Skeletal muscle cell (primary cell): ENCODE data around the gene HYAL3.
"Not testable (repeated sequence)": the region's sequence is repeated elsewhere in the genome, so short reads cannot be mapped to it uniquely, and the experiment has no call there.

Source experiments
- DNase-seq: peaks from one replicate; pipeline ENCODE4 v3.0.0-alpha.2; 2010; ENCODE audit warnings: low read depth
- H3K4me3 ChIP-seq: 2 replicates; pipeline ENCODE4 v1.5.1; 2011; ENCODE audit warnings: low read depth, mild to moderate bottlenecking, control low read depth, low read length, moderate library complexity

HYAL3 gene

DNA sequence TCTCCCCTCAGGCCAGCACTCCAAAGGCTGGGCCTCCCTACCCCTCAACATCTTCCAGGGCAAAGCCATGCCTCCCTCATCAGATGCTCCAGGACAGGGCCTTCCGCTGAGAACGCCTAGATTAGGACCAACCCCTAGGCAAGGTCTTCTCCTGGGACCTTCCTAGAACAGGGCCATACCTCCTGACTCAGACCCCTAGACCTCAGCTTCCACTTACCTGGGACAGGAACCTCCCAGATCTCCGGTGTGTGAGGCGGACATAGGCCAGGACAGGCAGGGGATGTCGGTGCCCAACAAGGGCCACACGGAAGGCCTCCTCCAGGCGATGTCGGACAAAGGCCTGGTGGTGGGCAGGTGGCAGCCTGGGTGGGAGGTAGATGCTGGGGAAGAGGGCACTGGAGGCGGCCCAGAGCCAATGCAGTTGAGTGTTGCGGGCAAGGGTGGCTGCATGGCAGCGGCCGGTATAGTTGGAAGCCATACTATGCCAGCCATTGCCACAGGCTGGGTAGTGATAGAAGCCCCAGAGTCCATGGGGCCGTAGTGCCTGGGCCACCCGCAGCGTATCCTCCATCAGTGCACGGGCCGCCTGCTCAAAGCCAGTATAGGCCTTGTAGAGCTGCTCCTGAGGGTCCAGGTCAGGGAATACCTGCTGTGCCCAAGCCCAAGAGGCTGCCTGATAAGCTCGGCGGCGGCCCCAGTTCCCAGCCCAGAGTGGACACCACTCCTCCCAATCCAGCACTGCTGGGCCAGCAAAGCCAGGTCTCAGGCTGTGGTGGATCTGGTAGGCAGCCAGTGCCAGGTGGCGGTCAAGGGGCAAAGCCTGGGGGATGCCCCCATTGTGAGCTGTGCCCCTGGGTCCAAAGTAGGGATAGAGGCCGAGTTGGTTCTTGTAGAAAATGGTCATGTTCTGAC, 4.5 kb downstream of the HYAL3 start:
- H3K4me3 ChIP-seq: no peak overlapping the region

GRCh38 chr3:50294089-50294488, 5.1 kb downstream of the HYAL3 start:
- no peak for DNase-seq
- H3K4me3 ChIP-seq: no peak overlapping the region

More for the DNA sequence above, 4.5 kb downstream of the HYAL3 start:
- DNase-seq: no peak

DNA sequence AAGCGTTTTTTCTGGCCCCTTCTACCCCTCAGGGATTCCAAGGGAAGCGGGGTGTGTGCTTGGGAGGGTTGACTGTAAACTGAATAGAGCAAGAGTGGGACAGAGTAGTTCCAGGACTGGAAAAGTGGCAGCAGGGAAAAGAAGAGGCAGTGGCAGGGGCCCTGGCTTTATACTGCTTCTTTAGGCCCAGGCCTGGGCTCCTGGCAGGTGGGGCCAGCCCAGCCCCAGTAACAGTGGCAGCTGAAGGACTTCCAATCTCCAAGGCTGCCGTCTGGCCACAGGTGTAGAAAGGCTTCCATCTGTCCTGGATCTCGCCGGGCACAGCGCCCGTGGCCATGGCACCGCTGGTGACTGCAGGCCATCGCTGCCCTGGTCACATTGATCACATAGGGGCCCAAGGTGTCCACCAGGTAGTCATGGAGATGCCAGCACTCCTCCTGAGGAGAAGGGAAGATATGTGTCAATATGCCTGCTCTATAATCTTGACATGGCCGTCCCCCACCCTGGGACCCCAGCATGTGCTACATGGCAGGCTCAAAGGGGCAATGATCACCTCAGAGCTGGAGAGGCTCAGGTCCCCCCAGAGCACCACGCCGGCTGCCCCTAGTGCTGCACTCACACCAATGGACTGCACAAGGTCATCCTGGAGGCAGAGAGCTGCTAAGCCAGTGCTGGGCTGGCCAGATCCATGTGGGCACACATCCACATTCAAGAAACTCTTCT, 6.0 kb downstream of the HYAL3 start:
- no peak for DNase-seq
- no peak overlapping the region for H3K4me3 ChIP-seq

GRCh38 chr3:50292159-50293078, 6.8 kb downstream of the HYAL3 start, which contains the start of gene IFRD2:
Gene IFRD2, minus strand, starts transcription at chr3:50292429. Its CDS starts 155 bp downstream, at chr3:50292274.
- DNase-seq: peak; percentile 91
- peak within 1 kb of the TSS; percentile 92 for H3K4me3 ChIP-seq

DNA sequence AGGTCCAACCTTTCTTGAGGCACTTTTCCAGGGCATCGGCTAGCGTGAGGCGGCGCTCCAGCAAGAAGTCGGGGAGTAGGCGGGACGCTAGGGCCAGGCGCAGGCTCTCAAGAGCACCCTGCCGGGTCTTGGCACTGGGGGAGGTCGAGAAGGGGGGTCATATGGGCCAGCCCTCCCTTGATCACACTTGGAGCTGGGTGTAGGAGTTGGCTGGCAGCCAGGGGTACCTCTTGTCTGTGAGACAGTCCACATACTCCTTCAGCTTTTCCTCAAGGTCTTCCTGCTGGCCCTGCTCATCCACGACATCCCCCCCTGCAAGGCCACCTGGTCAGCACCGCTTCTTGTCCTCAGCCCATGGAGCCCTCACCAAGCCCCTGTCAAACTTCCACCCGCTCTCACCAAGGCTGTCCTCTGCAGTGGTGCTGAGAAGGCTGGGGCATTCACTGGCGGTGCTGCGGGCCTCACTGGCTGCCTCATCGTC, 9.0 kb downstream of the HYAL3 start:
- DNase-seq: no peak
- no peak overlapping the region for H3K4me3 ChIP-seq

- no peak overlapping the region for H3K4me3 ChIP-seq
- no peak for DNase-seq
Measured at GRCh38 chr3:50289130-50289529, 10.1 kb downstream of the HYAL3 start.

GRCh38 chr3:50288387-50289007, 10.7 kb downstream of the HYAL3 start:
- no peak overlapping the region for H3K4me3 ChIP-seq
- no peak for DNase-seq

DNA sequence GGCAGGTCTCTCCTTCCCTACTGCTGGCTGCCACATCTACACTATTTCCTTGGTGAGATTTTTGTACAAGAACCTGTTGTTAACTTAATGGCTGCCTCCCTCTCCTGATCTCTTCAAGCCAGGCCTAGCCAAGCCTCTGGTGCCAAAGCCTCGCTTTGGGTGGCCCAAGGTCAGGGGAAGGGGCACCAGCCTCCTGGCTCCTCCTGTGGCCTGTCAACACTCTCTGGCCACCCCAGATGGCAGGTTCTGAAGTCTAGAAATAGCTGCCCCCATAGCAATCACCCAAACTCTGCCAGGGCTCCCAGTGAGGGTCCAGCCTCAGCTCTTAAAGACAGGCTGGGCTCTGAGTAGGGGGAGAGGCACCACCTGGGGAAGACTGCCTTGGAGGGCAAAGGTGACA, 11.9 kb downstream of the HYAL3 start:
- H3K4me3 ChIP-seq: no peak overlapping the region
- DNase-seq: no peak

DNA sequence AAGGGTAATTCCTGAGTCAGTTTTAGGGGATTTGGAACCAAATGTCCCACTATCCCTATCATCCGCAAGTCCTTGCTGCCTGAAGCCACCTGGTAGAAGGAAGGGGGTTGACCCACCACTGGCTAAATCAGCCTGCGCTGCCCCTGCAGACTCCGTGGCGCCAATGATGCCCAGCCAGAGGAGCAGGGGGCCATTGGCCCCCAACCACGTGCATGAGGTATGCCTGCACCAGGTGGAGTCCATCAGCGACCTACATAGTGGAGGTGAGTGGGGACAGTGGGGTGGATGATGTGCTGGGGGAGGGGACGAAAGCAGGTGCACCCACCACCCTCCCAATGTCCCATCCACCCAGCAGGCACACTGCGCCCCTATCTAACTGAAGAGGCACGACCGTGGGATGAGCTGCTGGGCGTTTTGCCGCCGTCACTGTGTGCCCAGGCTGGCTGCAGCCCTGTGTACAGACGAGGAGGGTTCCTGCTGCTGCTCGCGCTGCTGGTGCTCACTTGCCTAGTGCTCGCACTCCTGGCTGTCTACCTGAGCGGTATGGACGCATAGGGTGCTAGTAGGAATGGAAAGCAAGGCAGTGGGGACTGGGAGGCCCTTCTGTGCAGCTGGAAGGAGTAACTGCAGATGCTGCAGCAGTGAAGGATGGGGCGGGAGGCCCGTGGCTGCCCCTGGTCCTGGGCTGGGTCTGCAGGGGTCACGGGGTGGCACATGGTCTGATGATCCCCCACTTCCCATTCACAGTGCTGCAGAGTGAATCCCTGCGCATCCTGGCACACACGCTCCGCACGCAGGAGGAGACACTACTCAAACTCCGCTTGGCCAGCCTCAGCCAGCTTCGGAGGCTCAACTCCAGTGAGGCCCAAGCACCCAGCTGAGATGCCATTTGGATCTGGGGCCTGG, 12.6 kb downstream of the HYAL3 start:
- no peak for DNase-seq
- no peak overlapping the region for H3K4me3 ChIP-seq

- not testable (repeated sequence) for DNase-seq, H3K4me3 ChIP-seq
Measured at GRCh38 chr3:50284121-50284520, 15.1 kb downstream of the HYAL3 start.

- H3K4me3 ChIP-seq: no peak overlapping the region
- no peak for DNase-seq
Measured at GRCh38 chr3:50279255-50280016, 19.8 kb downstream of the HYAL3 start.

DNA sequence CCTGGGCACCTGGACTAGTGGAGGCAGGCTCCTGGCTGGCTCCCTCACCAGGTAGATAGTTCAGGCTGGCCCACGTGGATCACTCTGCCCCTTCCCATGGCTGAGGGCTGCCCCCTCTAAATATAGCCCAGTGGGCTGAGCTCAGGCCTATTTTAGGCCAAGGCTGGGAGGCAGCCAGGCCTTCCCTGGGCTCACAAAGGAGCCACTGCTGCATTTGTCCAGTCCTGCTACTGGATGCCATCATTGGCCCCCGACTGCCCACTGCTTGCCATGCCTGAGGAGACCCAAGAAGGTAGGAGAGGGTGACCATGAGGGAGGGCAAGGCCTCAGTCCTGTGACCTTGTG, 20.4 kb downstream of the HYAL3 start, which contains the start of gene LSMEM2:
Gene LSMEM2 (plus strand): TSS at position 208 of the 345 bp plus-strand sequence. CDS start 27 bp downstream, at position 235.
- H3K4me3 ChIP-seq: no peak within 1 kb of the TSS
- no peak for DNase-seq

- DNase-seq: no peak
- H3K4me3 ChIP-seq: no peak overlapping the region
Measured at GRCh38 chr3:50278123-50278879, 20.9 kb downstream of the HYAL3 start.

DNA sequence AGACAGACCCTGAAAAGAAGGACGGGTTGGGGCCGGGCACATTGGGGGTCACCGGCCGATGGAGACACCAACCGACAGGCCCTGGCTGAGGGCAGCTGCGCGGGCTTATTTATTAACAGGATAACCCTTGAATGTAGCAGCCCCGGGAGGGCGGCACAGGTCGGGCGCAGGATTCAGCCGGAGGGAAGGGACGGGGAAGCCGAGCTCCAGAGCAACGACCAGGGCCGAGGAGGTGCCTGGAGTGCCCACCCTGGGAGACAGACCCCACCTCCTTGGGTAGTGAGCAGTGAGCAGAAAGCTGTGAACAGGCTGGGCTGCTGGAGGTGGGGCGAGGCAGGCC, 22.5 kb downstream of the HYAL3 start:
- no peak overlapping the region for H3K4me3 ChIP-seq
- no peak for DNase-seq

GRCh38 chr3:50275996-50276761, 23.0 kb downstream of the HYAL3 start:
- DNase-seq: no peak
- no peak overlapping the region for H3K4me3 ChIP-seq
